B cell (primary cell): Measurements from ENCODE around the gene TRABD2B.

Experiments
- CTCF ChIP-seq: fragments of 200-600 bp; IDR thresholded peaks from one replicate; pipeline ENCODE4 v1.8.0; 2022; ENCODE audit warnings: antibody characterized with exemption, mild to moderate bottlenecking
- EZH2 ChIP-seq: IDR thresholded peaks from 2 replicates; pipeline ENCODE4 v1.6.1; 2012; ENCODE audit warnings: borderline replicate concordance, low read depth, mild to moderate bottlenecking, moderate library complexity, low read length; ENCODE audit not compliant: insufficient read depth, poor library complexity, severe bottlenecking

- TF ChIP-seq CTCF: no peak
- no peak for TF ChIP-seq EZH2
Observed at GRCh38 chr1:47794530-47794929, 202.7 kb downstream of the TRABD2B start.
